ENCODE results near the gene HES2.
"Not testable (repeated sequence)": the region's sequence is repeated elsewhere in the genome, so short reads cannot be mapped to it uniquely, and the experiment has no call there.

DNA sequence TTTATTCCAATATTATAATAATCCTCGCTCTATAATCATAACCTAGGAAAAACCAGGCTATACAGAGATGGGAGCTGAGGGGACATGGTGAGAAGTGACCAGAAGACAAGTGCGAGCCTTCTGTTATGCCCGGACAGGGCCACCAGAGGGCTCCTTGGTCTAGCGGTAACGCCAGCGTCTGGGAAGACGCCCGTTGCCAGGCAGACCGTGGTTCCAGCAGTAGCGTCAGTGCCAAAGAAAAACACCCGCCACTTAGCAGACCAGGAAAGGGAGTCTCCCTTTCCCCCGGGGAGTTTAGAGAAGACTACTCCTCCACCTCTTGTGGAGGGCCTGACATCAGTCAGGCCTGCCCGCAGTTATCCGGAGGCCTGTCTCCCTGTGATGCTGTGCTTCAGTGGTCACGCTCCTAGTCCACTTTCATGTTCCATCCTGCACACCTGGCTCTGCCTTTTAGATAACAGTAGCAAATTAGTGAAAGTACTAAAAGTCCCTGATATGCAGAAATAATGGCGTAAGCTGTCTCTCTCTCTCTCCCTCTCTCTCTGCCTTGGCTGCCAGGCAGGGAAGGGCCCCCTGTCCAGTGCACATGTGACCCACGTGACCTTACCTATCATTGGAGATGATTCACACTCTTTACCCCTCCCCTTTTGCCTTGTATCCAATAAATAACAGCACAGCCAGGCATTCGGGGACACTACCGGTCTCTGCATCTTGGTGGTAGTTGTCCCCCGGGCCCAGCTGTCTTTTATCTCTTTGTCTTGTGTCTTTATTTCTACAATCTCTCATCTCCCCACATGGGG, 56.4 kb downstream of the HES2 start:
- not testable (repeated sequence) for TF ChIP-seq TAF1, POLR2AphosphoS5 (IDR thresholded peaks at IDR 0.05; ENCODE audit: low read depth, low read length)
